ENCODE results near the gene IMMP2L.

DNA sequence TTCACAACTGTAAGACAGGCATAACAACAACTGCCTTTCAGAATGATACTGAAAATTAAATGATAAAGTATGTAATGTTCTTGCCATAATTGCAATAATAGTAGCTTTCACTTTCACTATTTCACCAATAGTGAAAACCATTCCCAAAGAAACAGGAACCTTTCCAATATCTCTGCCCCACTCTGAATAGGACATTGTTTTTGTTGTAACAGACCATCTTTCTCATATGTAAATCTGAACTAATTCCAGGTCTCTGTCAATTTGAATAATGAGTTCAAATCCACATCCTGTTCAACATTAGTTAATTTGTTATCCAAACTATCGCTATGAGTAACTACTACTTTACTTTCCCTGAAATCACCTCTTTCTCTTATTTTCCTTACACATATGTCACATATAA, 323.4 kb downstream of the IMMP2L start:
- TF ChIP-seq TCF7 (CRISPR knock-in tag; IDR thresholded peaks at IDR 0.05; ENCODE audit: low read depth) (no peak), ZNF512 (CRISPR knock-in tag; IDR thresholded peaks at IDR 0.05; ENCODE audit: borderline replicate concordance) (no peak), STAT6 (CRISPR knock-in tag; conservative IDR thresholded peaks at IDR 0.05; ENCODE audit: low read depth) (no peak), ZNF219 (CRISPR knock-in tag; IDR thresholded peaks at IDR 0.05; ENCODE audit: borderline replicate concordance) (no peak), NR2C2 (CRISPR knock-in tag; IDR thresholded peaks at IDR 0.05) (no peak), TEAD4 (CRISPR knock-in tag; IDR thresholded peaks at IDR 0.05) (no peak), SP1 (CRISPR knock-in tag; conservative IDR thresholded peaks at IDR 0.05) (no peak)
- TF ChIP-seq, protein P1, sequence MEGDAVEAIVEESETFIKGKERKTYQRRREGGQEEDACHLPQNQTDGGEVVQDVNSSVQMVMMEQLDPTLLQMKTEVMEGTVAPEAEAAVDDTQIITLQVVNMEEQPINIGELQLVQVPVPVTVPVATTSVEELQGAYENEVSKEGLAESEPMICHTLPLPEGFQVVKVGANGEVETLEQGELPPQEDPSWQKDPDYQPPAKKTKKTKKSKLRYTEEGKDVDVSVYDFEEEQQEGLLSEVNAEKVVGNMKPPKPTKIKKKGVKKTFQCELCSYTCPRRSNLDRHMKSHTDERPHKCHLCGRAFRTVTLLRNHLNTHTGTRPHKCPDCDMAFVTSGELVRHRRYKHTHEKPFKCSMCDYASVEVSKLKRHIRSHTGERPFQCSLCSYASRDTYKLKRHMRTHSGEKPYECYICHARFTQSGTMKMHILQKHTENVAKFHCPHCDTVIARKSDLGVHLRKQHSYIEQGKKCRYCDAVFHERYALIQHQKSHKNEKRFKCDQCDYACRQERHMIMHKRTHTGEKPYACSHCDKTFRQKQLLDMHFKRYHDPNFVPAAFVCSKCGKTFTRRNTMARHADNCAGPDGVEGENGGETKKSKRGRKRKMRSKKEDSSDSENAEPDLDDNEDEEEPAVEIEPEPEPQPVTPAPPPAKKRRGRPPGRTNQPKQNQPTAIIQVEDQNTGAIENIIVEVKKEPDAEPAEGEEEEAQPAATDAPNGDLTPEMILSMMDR (IDR thresholded peaks at IDR 0.05) = no peak
- TF ChIP-seq, protein P2, sequence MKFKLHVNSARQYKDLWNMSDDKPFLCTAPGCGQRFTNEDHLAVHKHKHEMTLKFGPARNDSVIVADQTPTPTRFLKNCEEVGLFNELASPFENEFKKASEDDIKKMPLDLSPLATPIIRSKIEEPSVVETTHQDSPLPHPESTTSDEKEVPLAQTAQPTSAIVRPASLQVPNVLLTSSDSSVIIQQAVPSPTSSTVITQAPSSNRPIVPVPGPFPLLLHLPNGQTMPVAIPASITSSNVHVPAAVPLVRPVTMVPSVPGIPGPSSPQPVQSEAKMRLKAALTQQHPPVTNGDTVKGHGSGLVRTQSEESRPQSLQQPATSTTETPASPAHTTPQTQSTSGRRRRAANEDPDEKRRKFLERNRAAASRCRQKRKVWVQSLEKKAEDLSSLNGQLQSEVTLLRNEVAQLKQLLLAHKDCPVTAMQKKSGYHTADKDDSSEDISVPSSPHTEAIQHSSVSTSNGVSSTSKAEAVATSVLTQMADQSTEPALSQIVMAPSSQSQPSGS (CRISPR knock-in tag; IDR thresholded peaks at IDR 0.05; ENCODE audit: borderline replicate concordance, low read depth) = no peak

All from WTC11 (cell line).